ENCODE results near the gene CTSW.

CTSW gene

DNA sequence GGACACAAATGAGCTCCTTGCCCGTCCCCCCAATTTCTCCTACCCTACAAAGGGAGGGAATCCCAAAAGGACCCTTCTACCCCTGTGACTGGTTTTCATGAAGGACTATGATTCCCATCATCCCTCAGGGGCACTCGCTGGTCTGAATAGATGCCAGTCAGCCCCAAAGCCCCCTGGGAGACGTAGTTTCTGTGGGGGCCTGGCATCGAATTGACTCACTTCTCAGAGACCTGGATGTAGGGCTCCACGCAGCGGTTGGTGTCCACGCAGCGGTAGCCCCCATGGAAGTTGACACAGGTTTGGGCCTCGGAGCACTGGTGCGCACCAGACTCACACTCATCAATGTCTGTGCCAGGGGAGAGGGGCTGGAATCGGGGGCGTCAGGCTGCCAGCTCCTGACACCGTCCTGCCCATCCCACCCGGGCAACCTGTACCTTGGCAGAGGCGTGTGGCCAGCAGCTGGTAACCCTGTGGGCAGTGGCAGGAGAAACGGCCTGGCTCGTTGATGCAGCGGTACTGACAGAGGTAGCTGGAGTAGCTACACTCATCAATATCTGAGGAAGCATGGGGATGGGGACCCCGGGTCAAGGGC lies 11.5 kb upstream of the CTSW start:
- no peak for DNase-seq

- DNase-seq, result no peak
Measured at GRCh38 chr11:65868907-65869306, 10.7 kb upstream of the CTSW start.

DNA sequence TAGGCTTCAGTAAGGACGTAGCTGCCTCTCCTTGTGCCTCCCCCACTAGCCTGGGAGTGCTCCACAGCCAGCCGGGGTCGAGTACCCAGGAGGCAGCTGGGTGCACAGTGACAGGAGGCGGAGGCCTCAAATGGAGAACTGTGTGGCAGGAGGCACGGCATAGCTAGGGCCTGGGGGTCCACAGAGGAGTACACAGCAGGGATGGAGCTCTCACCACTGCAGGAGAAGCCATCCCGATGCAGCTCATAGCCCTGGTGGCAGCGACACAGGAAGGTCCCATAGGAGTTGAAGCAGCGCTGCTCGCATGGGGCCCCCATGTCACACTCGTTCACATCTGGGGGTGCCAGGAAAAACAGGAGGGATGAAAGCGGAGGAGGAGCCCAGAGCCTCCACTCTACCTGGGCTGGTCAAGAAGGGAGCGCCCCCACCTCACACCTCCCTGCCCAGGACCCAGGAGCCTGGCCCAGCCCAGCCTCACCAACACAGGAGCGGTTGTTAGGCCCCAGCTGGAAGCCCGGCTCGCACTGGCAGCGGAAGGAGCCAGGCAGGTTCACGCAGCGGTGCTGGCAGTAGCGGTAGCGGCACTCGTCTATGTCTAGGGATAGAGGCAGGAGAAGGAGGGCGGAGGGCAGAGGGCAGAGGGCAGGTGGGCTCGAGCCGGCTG lies 9.9 kb upstream of the CTSW start:
- DNase-seq, result no peak

- DNase-seq, result no peak
Measured at GRCh38 chr11:65870307-65870658, 9.4 kb upstream of the CTSW start.

DNA sequence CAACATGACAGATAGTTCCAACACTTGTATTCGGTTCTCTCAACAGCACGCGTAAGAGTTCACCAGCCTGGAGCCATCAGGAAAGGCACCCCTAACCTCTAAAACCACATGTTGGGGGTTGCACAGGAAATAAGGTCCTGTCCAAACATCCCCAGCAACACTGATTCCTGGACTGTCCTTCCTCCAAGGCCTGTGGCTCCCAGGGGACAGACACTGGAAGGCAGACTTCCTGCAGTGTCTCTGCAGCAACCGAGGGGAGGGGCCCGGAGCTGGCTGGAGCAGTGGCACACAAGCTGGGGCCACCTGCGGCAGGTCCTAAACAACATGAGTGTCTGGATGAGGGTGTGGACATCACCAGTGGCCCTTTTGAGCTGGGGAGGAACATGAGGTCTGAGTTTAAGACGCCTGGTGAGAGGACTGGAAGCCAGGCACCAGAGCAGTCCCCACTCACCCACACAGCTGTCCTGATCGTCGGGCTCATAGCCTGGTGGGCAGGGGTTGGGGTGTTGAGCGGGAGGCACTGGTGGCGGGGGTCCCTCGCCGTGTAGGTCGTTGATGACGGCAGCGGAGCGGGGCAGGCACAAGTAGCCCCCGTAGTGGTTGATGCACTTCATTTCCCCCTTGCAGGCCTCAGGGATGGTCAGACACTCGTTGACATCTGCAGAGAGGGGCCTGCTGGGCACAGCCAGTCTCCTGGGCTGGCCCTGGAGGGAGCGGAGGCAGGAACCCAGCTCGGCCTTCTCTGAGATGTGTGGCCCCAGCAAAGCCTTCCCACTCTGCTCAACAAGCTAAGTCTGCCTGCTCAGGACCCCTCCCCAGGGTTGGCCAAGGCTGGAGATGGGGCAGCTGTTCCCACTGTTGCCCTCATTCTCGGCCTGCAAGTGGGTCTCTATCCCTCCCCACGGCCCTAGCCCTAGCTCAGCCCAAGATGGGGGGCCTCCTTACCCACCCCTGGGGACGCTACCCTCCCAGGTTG lies 8.6 kb upstream of the CTSW start:
- DNase-seq, result no peak

GRCh38 chr11:65871811-65872548 lies 7.7 kb upstream of the CTSW start:
- no peak for DNase-seq

- DNase-seq, result no peak
Measured at GRCh38 chr11:65872586-65873317, 6.9 kb upstream of the CTSW start, which contains the start of gene EFEMP2. TSS of gene EFEMP2 (minus strand) at chr11:65872800. CDS start at chr11:65872354, 446 bp downstream.

DNA sequence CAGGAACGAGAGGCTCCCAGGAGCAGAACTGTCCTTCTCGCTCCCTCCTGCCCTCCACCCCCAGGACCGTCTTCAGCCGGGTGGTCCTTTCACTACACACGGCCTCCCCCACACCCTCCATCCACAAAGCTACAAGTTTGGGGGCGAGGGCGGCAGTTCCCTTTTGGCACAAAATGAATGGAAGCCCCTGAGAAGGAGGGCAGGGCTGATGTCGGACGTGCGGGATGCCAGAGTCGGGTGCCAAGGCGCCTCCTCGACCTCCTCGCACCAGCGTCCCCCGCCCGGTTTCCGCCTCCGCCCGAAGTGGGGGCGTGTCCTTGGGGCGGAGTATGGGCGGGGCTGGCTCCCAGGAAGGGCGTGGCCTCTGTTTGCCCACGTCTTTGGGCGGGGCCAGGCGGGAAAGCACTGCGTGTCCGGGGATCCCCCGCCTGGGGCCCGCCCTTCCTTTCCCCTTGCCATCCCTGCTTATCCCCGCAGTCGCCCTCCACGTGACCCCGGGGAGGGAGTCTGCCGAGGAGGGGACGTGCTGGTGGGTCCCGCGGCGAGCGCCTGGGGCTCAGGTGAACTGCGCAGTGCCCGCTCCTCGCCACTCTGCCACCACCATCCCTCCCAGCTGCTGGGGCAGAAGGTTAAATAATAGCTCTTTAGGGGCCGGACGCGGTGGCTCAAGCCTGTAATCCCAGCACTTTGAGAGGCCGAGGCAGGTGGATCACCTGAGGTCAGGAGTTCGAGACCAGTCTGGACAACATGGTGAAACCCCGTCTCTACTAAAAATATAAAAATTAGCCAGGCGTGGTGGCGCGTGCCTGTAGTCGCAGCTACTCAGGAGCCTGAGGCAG lies 6.1 kb upstream of the CTSW start:
- peak; percentile 2 for DNase-seq

DNA sequence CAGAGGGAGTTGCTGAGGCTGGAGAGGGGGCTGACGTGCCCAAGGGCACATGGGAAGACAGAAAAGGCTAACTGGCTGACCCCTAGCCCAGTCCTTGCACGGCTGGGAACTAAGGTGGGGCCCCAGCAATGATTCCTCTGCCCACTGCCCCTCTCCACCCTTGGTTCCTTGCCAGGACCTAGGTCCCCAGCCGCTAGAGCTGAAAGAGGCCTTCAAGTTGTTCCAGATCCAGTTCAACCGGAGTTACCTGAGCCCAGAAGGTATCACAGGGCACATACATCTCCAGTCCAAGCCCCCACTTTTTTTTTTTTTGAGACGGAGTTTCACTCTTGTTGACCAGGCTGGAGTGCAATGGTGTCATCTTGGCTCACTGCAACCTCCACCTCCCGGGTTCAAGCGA lies 390 bp downstream of the CTSW start:
- DNase-seq, result no peak

- DNase-seq, result no peak
Measured at GRCh38 chr11:65880844-65881421, 1.3 kb downstream of the CTSW start.

GRCh38 chr11:65882120-65883057 lies 2.8 kb downstream of the CTSW start:
- DNase-seq, result no peak

DNA sequence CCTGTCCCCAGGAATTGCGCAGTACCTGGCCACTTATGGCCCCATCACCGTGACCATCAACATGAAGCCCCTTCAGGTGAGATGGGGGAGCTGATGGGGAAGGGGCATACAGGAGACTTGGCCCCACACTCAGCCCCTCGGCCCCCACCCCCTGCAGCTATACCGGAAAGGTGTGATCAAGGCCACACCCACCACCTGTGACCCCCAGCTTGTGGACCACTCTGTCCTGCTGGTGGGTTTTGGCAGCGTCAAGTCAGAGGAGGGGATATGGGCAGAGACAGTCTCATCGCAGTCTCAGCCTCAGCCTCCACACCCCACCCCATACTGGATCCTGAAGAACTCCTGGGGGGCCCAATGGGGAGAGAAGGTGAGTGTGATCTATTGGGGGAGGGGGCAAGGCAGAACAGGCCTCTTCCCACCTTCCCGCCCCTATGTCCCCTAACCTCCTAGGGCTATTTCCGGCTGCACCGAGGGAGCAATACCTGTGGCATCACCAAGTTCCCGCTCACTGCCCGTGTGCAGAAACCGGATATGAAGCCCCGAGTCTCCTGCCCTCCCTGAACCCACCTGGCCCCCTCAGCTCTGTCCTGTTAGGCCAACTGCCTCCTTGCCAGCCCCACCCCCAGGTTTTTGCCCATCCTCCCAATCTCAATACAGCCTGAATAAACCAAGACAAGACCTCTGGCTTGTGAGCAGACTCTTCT lies 3.6 kb downstream of the CTSW start:
- DNase-seq, result no peak

GRCh38 chr11:65883786-65884715 lies 4.4 kb downstream of the CTSW start:
- no peak for DNase-seq

GRCh38 chr11:65884716-65885092 lies 5.1 kb downstream of the CTSW start:
- no peak for DNase-seq

GRCh38 chr11:65885231-65885630 lies 5.6 kb downstream of the CTSW start:
- no peak for DNase-seq

GRCh38 chr11:65885808-65886536 lies 6.3 kb downstream of the CTSW start:
- DNase-seq, result no peak
